Prostate gland (tissue), 2 donors: ENCODE results near the gene KPNA1.

Experiments used
- POLR2A ChIP-seq: fragments of 450-650 bp; IDR thresholded peaks from one replicate; pipeline ENCODE4 v1.6.1; 2016; ENCODE audit warnings: antibody characterized with exemption, mild to moderate bottlenecking
- POLR2AphosphoS5 ChIP-seq: sonication (generic); formaldehyde crosslinking; IDR thresholded peaks from one replicate; pipeline ENCODE4 v1.6.1; 2017; ENCODE audit warnings: antibody characterized with exemption
- TF ChIP-seq, protein P1 (sequence below), 4 experiments: fragments of 200-600 bp in 2 of 4; fragments of 450-650 bp in 2 of 4; sonication (generic) in 2 of 4; IDR thresholded peaks; 1 replicate in 3 of 4; 2 replicates in 1 of 4; pipeline ENCODE4 v1.5.1; 2016 to 2019; ENCODE audit warnings: antibody characterized with exemption in 4 of 4, mild to moderate bottlenecking in 2 of 4, moderate library complexity in 2 of 4

DNA sequence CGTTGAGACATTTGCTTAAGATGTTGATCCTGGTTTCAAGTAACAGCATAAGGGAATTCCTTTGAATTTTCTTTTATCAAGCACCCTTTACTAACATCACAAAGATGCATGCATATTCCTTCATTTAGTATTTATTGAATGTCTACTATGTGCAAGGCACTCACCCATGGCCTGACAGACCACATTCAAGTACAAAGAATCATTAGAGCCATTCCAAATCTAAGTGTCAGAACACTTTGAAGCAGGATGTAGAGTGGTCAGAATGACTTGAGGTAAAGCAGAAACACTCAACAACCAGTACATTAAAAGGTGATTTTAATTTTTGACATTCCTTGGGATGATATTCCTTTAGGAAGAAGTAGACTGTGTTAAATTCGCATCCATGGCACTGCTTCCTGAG lies 92.9 kb downstream of the KPNA1 start:
- TF ChIP-seq POLR2A, result no peak
- TF ChIP-seq, protein P1, sequence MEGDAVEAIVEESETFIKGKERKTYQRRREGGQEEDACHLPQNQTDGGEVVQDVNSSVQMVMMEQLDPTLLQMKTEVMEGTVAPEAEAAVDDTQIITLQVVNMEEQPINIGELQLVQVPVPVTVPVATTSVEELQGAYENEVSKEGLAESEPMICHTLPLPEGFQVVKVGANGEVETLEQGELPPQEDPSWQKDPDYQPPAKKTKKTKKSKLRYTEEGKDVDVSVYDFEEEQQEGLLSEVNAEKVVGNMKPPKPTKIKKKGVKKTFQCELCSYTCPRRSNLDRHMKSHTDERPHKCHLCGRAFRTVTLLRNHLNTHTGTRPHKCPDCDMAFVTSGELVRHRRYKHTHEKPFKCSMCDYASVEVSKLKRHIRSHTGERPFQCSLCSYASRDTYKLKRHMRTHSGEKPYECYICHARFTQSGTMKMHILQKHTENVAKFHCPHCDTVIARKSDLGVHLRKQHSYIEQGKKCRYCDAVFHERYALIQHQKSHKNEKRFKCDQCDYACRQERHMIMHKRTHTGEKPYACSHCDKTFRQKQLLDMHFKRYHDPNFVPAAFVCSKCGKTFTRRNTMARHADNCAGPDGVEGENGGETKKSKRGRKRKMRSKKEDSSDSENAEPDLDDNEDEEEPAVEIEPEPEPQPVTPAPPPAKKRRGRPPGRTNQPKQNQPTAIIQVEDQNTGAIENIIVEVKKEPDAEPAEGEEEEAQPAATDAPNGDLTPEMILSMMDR (IDR thresholded peaks at IDR 0.05), result no peak
- TF ChIP-seq POLR2AphosphoS5, result no peak
